Neural crest cell (in vitro differentiated cells): ENCODE results near the gene SLC19A1. TPM values are rescaled to one million over a fixed set of nuclear protein-coding genes. Genes with fewer than 3 reads are reported as not detected.

ENCODE experiments used
- DNase-seq: peaks from one replicate; pipeline ENCODE4 v3.0.0; 2021; ENCODE audit warnings: low read depth, mixed read lengths, low spot score
- H3K27ac Mint-ChIP-seq: one replicate; pipeline ENCODE4 v1.8.0; 2021; ENCODE audit warnings: mild to moderate bottlenecking, mixed read lengths; ENCODE audit not compliant: unreplicated experiment
- H3K27me3 Mint-ChIP-seq: 2 replicates; pipeline ENCODE4 v1.8.0; 2021; ENCODE audit warnings: low read depth, mild to moderate bottlenecking, mixed read lengths
- H3K36me3 Mint-ChIP-seq: 2 replicates; pipeline ENCODE4 v1.8.0; 2021; ENCODE audit warnings: low read depth, mild to moderate bottlenecking, mixed read lengths
- H3K4me1 Mint-ChIP-seq: 2 replicates; pipeline ENCODE4 v1.8.0; 2021; ENCODE audit warnings: mixed read lengths
- H3K4me3 Mint-ChIP-seq: one replicate; pipeline ENCODE4 v1.8.0; 2021; ENCODE audit warnings: mild to moderate bottlenecking, mixed read lengths
- H3K9me3 Mint-ChIP-seq: 2 replicates; pipeline ENCODE4 v1.8.0; 2021; ENCODE audit warnings: mixed read lengths
- CTCF ChIP-seq: fragments of 200-600 bp; sonication (generic); conservative IDR thresholded peaks from 2 replicates; pipeline ENCODE4 v1.5.0; 2021; ENCODE audit warnings: antibody characterized with exemption, mild to moderate bottlenecking
- total RNA-seq: library from RNA; stranded (reverse); gene quantifications from 2 replicates; pipeline ENCODE4 v1.2.1, GENCODE V29; 2021

Gene SLC19A1
- total RNA-seq, 1 donor from 2014 or later: 35.1 TPM

GRCh38 chr21:45588871-45589491, 46.7 kb upstream of the SLC19A1 start:
- no peak overlapping the region for H3K27ac Mint-ChIP-seq
- DNase-seq: no peak
- H3K4me3 Mint-ChIP-seq: no peak overlapping the region
- H3K36me3 Mint-ChIP-seq: peaks cover 8% of the 10 kb centered on the region
- peaks cover 19% of the 10 kb centered on the region for H3K9me3 Mint-ChIP-seq
- H3K4me1 Mint-ChIP-seq: no peaks in the 10 kb centered on the region
- peaks cover 32% of the 10 kb centered on the region for H3K27me3 Mint-ChIP-seq
- no peak for TF ChIP-seq CTCF

GRCh38 chr21:45588086-45588825, 46.0 kb upstream of the SLC19A1 start:
- DNase-seq: no peak
- Mint-ChIP-seq H3K4me3 (no peak overlapping the region), H3K27me3 (peaks cover 30% of the 10 kb centered on the region), H3K27ac (no peak overlapping the region), H3K9me3 (peaks cover 19% of the 10 kb centered on the region), H3K4me1 (no peaks in the 10 kb centered on the region), H3K36me3 (peaks cover 8% of the 10 kb centered on the region)
- TF ChIP-seq CTCF: no peak

GRCh38 chr21:45586289-45586858, 44.1 kb upstream of the SLC19A1 start:
- TF ChIP-seq CTCF: no peak
- Mint-ChIP-seq H3K4me3 (no peak overlapping the region), H3K36me3 (peaks cover 11% of the 10 kb centered on the region), H3K27me3 (peaks cover 32% of the 10 kb centered on the region), H3K4me1 (no peaks in the 10 kb centered on the region), H3K27ac (no peak overlapping the region), H3K9me3 (peaks cover 21% of the 10 kb centered on the region)
- no peak for DNase-seq

GRCh38 chr21:45584786-45585185, 42.5 kb upstream of the SLC19A1 start:
- Mint-ChIP-seq H3K9me3 (peaks cover 21% of the 10 kb centered on the region), H3K4me3 (no peak overlapping the region), H3K36me3 (peaks cover 11% of the 10 kb centered on the region), H3K4me1 (no peaks in the 10 kb centered on the region), H3K27ac (no peak overlapping the region), H3K27me3 (peaks cover 32% of the 10 kb centered on the region)
- no peak for TF ChIP-seq CTCF
- DNase-seq: no peak

- H3K27ac Mint-ChIP-seq: no peak overlapping the region
- no peak for DNase-seq
- TF ChIP-seq CTCF: no peak
- H3K9me3 Mint-ChIP-seq: peaks cover 21% of the 10 kb centered on the region
- no peaks in the 10 kb centered on the region for H3K4me1 Mint-ChIP-seq
- no peak overlapping the region for H3K4me3 Mint-ChIP-seq
- peaks cover 11% of the 10 kb centered on the region for H3K36me3 Mint-ChIP-seq
- H3K27me3 Mint-ChIP-seq: peaks cover 28% of the 10 kb centered on the region
Measured at GRCh38 chr21:45583831-45584509, 41.7 kb upstream of the SLC19A1 start.
